ENCODE measurements around the gene UBR7.

Gene UBR7

DNA sequence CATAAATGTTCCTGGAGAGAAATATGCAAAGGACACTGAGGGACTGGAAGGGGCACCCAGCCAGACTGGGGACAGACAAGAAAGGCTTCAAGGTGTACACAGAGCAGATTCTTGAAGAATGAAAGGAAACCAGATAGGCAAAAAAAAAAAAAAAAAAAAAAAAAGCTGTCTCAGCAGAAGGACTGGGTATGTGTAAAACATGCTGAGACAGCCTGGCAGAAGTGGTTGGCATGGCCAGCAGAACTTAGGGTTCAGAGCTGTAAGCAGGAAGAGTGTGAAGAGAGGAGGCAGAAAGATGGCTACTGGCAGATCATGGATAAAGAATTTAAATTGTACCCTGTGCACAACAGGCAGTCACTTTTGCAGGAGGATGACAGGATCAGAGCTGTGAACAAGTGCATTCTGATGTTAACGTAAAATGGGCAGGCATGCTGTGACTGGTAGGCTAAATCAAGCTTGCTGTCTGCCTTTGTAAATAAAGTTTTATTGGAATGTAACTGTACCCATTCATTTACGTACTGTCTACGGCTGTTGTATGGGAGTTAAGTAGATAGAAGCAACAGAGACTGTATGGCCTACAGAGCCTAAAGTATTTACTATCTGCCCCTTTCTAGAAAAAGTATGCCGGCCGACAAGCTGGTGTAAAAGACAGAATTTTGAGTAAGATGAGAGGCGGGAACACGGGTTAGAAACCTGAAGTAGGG lies 42.2 kb downstream of the UBR7 start:
- DNase-seq (ENCODE audit: low read depth in 3 of 3) = no peak

DNA sequence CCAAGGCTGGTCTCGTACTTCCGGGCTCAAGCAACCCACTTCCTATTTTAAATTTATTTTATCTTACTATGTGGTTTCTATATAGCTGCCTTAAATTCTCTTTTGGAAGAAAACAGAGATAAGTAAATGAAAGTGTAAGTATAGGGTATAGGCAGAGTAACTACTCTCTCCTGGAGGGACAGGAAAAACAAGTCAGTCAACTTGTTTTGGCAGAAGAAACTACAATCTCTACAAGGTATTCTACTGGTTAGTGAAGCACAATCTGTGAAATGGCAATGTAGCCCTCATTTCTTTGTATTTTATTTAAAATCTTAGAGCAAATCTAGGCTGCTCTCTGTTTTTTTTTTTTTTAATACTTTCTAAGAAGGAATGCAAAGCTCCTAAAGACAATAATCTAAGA lies 55.4 kb downstream of the UBR7 start:
- no peak for DNase-seq (ENCODE audit: low read depth in 3 of 3)

DNA sequence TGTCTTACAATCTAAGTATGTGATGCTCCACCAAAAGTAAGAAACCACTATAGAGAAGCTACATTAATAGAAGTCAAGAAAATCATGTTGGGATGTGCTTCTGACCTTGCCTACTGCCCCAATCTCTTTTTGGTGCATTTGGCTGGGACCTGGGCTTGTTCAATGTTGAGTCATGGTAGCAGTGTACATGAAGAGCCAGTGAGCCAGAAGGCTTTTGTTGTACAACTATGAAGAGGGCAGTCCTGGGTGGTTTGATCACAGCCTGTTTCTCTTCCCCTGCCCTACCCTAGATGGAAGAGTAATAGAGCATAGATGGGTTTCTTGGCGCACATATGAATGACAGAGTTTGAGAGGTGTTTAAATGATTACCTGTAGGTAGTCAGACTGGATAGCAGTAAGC lies 56.4 kb downstream of the UBR7 start:
- no peak for DNase-seq (ENCODE audit: low read depth in 3 of 3)

DNA sequence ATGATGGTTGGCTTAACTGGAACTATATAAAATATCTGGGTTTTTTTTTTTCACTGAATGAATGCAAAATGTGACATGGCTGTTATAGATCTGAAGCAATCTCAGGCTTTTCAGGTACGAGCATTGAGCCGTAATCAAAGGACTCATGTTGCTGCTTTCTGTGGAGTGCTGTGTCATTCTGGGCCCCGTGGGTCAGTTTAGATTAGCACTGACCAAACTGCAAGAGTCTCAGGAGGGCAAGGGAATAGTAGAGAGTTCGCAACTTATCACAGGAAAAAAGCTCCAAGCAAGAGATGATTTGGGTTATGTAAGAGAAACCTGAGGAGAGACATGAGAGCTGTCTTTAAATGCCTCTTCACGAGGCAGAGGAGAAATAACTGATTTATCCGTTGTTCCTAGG lies 59.1 kb downstream of the UBR7 start:
- DNase-seq (ENCODE audit: low read depth in 3 of 3) = no peak

DNA sequence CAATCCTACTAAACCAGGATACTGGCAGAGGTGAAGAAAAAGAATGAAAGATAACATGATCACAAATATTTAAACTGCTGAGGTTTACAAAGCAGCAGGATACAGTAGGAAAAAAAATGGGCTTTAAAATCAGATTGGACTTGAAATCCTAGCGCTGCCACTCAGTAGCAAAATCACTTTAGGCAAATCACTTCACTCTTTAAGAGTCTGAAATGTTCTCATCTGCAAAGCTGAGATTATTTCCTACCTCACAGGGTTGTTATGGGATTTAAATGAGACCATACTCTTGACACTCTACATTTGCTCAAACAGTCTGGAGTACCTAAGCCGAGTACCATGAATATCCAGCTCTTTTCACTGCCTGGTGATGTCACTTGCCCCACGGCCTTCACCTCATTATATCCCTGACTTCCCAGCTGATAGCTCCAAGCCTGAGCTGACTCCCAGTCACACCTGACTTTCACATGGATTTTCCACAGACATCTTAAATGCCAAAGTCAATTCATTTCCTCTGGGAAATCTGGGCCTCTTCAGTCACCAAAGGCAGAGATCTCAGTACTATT lies 60.2 kb downstream of the UBR7 start:
- DNase-seq (ENCODE audit: low read depth in 3 of 3) = no peak

DNA sequence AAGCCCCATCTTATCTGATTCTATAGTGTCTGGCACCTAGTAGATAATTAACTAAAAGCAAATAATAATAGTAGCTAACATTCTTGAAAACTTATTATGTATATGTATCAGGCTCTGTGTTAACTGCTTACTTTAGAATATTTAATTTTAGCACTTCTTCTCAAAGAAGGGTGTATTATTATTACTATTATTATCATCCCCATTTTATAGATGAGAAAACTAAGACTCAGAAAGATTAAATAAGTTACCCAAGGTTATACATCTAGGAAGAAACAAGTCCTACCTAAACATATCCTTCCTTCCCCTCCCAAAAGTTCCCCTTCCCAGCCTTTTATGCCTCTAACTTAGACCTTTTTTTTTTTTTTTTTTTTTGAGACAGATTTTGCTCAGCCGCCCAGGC lies 61.4 kb downstream of the UBR7 start:
- DNase-seq (ENCODE audit: low read depth in 3 of 3) = no peak

DNA sequence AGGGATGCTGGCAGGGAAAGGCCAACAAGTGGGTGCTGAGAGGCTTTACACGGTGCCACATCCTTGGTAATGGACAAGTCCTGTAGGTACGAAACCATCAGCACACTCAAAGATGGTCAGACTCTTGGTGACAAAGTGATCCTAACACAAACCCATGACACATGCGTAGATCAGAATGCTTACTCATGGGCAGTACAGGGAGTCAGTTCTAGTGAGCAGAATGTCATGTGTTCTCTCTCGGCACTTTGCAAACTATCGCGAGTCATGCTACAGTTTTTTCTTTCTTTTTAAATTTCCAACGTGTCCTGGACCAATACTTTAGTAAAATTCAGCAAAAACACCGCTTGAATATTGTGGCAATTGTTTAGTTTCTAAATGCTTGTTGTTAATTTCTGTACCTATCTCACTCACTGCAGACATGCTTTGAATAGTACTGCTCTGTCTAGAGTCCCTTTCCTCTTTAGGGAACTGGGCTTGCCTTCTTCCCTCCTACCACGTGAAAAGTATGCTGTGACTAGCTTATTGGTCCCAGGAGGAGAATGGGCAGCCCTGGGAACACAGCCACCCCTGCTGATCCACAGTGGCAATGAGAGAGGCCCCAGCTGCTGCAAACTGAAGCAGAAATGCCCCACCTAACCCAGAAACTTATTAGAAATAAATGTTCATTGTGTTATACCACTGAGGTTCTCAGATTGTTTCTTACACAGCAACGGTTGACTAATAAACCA lies 62.4 kb downstream of the UBR7 start:
- no peak for DNase-seq (ENCODE audit: low read depth in 3 of 3)

DNA sequence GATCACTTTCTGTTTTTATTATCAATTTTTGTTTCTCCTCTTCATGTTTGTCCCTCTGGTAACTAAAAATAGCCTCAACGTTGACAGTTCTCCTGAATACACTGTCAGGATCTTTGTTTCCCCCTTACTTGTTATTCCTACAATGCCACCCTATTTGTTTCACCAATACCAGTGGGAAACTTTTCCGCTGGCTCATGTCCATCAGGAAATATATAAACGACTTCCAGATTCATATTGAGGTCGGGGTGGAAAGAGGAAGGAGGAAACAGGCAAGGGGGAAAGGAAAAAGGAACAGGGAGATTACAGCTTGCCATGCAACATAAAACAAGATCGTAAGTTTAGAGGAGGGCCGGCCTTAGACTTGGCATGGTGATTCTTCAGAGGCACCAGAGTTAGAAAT lies 64.1 kb downstream of the UBR7 start:
- no peak for DNase-seq (ENCODE audit: low read depth in 3 of 3)

DNA sequence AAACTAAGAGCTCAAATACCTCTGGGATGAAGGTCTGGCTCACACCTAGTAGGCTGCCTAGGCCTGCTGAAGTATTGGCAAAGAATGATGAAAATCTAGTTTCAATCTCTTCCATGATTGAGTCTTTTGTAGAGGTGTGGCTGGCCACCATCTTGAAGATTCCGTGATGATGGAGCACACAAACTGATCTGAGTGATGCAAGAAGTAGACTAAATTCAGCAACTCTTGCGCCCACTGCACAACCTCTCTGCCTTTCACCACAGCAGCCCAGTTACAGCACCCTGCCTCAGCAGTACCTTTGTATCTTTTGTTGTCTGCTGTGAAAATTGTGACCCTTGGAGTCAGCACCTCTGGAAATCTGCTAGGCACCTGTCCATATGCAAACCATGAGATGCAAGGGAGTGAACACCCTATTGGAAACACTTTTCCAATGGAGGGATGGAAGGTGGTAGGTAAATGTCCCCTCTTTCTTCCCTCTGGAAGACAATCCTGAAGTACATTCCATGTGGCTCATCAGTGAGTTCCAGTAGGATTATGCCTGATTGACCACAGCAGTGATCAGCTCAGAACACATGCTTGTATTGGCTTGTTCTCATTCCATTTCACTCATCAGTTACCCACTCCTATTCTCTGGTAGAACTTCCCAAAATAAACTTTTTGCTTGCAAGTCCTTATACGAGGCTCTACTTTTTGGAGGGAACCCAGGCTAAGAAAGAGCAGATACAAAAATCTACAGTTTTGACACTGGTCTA lies 67.2 kb downstream of the UBR7 start:
- no peak for DNase-seq (ENCODE audit: low read depth in 3 of 3)

DNA sequence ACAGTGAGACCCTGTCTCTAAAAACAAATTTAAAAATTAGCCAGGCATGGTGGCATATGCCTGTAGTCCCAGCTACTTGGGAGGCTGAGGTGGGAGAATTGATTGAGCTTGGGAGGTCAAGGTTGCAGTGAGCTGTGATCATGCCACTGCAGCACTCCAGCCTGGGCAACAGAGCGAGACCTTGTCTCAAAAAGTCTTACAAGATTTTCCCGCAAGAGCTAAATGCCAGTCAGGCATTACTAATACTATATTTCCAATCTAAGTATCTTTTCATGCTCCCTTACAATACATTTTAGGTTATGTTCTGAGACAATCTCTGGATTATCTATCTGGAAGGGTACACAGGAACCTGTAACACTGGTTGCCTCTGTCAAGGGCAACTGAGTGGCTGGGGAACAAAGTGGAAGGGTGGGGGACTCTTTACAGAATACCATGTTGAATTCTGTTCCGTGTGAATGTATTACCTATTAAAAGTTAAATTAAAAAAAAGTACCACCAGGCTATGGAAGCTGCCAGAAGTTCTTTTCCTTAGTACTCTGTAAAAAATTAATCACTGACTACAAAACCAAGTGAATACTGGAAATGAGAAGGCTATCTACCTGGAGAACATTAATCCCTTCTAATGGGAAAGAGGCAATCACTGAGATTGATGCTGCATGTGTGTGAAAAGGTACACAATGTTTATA lies 69.1 kb downstream of the UBR7 start:
- no peak for DNase-seq (ENCODE audit: low read depth in 3 of 3)

All from stimulated activated CD4-positive, alpha-beta T cell treated with anti-CD3 and anti-CD28 coated beads, TNF-alpha, amount 100 ng/mL, for 4 hours (primary cell).